Body of pancreas (tissue), 4 donors: ENCODE data around the gene MRTFB. TPM values are rescaled to one million over a fixed set of nuclear protein-coding genes. Genes with fewer than 3 reads are reported as not detected.

Experiments used
- ATAC-seq: fragments of 150-250 bp; one replicate; pipeline ENCODE4 v1.9.1; 2016
- DNase-seq, 4 donors: peaks; one replicate each; pipeline ENCODE4 v3.0.0-alpha.2; 2019
- H3K27ac ChIP-seq, 4 donors: fragments of 200-600 bp; sonication (generic); 1 replicate in 3 of 4; 2 replicates in 1 of 4; pipeline versions ENCODE4 v1.5.1 to v1.6.1; 2016 to 2019; ENCODE audit warnings: mild to moderate bottlenecking in 1 of 4, mixed read lengths in 1 of 4, moderate library complexity in 1 of 4
- H3K27me3 ChIP-seq, 2 donors: fragments of 200-600 bp; sonication (generic); one replicate each; pipeline ENCODE4 v1.6.0; 2016; ENCODE audit warnings: mild to moderate bottlenecking in 1 of 2
- H3K36me3 ChIP-seq, 2 donors: fragments of 200-600 bp; sonication (generic); replicated peaks in 1 of 2; 2 replicates each; pipeline ENCODE4 v1.5.1; 2016; ENCODE audit warnings: low read depth in 2 of 2; ENCODE audit not compliant: insufficient read depth in 1 of 2
- H3K4me1 ChIP-seq: fragments of 200-600 bp; sonication (generic); one replicate; pipeline ENCODE4 v1.6.0; 2016
- H3K4me3 ChIP-seq, 2 donors: fragments of 200-600 bp; sonication (generic); 1 replicate in 1 of 2; 2 replicates in 1 of 2; pipeline ENCODE4 v1.5.1; 2016 to 2019
- H3K9me3 ChIP-seq, 3 donors: fragments of 200-600 bp; sonication (generic); 1 replicate in 2 of 3; 2 replicates in 1 of 3; pipeline ENCODE4 v1.5.1; 2016
- POLR2A ChIP-seq, 3 donors: fragments of 450-650 bp; IDR thresholded peaks; one replicate each; pipeline ENCODE4 v1.6.1; 2016; ENCODE audit warnings: antibody characterized with exemption in 3 of 3, mild to moderate bottlenecking in 2 of 3
- WGBS, 2 donors: methylation state at CpG; one replicate each; pipeline ENCODE4 v1.1.5; 2017; 5-methylcytosine and 5-hydroxymethylcytosine counted together
- intact Hi-C: fragments of 100-400 bp; cut with DNase I; formaldehyde crosslinking; loops from one replicate; pipeline ENCODE4 v1.15.1; 2023
- total RNA-seq, 2 donors: library from RNA; depleted of rRNA; stranded (reverse); fragments of >200 nt; gene quantifications; one replicate each; pipeline ENCODE4 v1.1.0, GENCODE V29; 2016
- TF ChIP-seq, protein P1 (sequence below), 7 experiments: fragments of 450-650 bp in 4 of 7; fragments of 200-600 bp in 3 of 7; sonication (generic) in 3 of 7; IDR thresholded peaks; one replicate each; pipeline ENCODE4 v1.5.1; 2016 to 2019; ENCODE audit warnings: antibody characterized with exemption in 7 of 7

Gene MRTFB
- total RNA-seq, 2 donors from 2014 or later, result 39.2 to 46.8 TPM

DNA sequence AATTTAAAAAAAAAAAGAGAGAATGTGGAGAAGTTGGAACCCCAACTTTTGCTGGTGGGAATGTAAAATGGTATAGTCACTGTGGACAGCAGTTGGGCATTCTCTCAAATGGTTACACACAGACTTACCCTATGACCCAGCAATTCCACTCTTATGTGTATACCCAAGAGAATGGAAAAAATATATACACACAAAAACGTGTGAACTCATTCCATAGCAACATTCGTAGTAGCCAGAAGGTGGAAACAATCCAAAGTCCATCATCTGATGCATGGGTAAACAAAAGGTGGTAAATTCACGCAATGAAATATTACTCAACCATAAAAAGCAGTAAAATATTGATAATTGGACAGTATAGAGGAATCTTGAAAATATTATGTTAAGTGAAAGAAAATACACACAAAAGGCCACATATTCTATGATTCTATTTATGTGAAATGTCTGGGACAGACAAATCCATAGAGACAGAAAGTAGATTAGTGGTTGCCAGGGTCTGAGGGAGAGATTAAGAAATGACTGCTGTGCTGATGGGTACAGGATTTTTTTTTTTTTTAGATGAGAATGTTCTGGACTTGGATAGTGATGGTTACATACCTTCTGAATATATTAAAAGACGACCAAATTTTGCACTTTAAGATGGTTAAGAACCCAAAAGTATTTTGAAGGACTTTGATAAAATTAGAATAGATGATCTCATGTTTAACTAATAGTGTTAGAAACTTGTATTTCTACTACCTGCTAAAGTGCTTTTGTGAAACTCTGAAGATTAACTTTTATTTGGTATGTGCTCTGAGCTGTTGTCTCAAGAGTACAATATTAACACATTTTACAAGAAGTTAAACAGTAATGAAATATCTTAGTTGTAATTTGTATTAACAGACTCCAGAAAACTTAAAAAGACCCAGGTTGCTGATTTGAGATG lies 60.9 kb downstream of the MRTFB start:
- Histone ChIP-seq H3K36me3 (no peaks in the 10 kb centered on the region), H3K4me3 (no peak overlapping the region), H3K9me3 (no peaks in the 10 kb centered on the region), H3K27me3 (no peaks in the 10 kb centered on the region), H3K27ac (peak overlapping the region in 3 of 4 donors; percentile 1 to 68 (median 39)), H3K4me1 (peaks cover 15% of the 10 kb centered on the region)
- intact Hi-C loops, result no loop called here
- DNase-seq (no peak), ATAC-seq (peak; percentile 40)
- 23 to 32% methylated on average over 4 of the region's 4 CpGs for WGBS, 2 donors
- TF ChIP-seq, protein P1, sequence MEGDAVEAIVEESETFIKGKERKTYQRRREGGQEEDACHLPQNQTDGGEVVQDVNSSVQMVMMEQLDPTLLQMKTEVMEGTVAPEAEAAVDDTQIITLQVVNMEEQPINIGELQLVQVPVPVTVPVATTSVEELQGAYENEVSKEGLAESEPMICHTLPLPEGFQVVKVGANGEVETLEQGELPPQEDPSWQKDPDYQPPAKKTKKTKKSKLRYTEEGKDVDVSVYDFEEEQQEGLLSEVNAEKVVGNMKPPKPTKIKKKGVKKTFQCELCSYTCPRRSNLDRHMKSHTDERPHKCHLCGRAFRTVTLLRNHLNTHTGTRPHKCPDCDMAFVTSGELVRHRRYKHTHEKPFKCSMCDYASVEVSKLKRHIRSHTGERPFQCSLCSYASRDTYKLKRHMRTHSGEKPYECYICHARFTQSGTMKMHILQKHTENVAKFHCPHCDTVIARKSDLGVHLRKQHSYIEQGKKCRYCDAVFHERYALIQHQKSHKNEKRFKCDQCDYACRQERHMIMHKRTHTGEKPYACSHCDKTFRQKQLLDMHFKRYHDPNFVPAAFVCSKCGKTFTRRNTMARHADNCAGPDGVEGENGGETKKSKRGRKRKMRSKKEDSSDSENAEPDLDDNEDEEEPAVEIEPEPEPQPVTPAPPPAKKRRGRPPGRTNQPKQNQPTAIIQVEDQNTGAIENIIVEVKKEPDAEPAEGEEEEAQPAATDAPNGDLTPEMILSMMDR (IDR thresholded peaks at IDR 0.05), result no peak
- no peak for TF ChIP-seq POLR2A (IDR thresholded peaks at IDR 0.05)

DNA sequence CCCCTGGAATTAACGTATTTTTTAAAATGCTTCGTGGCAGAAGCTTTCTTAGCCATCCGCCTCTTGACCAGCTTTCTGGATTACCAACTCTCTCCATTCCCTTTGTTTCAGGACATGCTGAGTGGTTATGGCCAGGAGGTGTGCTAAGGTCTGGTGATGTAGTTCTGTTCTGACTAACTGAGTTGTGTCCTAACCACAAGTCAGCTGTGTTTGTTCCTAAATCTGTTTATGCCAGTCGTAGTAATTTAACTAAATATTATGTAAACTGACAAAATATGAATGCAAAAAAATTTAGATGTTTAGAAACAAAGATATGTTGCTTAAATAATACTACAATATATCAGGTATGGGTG lies 61.6 kb downstream of the MRTFB start:
- no peaks in the 10 kb centered on the region for H3K9me3 ChIP-seq
- peak overlapping the region in 3 of 4 donors; percentile 1 to 68 (median 39) for H3K27ac ChIP-seq
- H3K36me3 ChIP-seq, result no peaks in the 10 kb centered on the region
- intact Hi-C loops, result no loop called here
- H3K27me3 ChIP-seq, result no peaks in the 10 kb centered on the region
- 48 to 59% methylated on average over 4 of the region's 4 CpGs for WGBS, 2 donors
- H3K4me1 ChIP-seq, result peaks cover 15% of the 10 kb centered on the region
- DNase-seq (no peak), ATAC-seq (peak; percentile 35)
- no peak overlapping the region for H3K4me3 ChIP-seq
- TF ChIP-seq, protein P1 (IDR thresholded peaks at IDR 0.05), result no peak

DNA sequence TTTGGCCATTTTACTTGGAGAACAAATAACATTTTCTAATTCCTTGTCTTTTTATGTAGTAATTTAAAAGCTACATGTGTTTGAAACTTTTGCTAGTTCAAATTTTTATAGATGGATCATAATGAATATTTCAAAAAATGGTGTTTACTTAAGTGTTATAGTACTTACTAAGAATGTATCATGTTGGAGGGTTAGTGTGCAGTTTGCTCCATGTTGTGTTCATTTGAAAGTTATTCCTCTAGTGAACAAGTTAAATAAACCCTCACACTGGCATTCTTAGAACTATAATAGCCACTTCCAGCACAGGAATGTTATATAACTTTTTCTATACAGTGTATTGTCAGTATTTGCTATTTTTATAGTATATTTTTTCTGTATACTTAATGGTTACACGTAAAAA lies 62.8 kb downstream of the MRTFB start:
- intact Hi-C loops, result no loop called here
- Histone ChIP-seq H3K27ac (peak overlapping the region in 1 of 4 donors; percentile 68), H3K4me1 (peaks cover 15% of the 10 kb centered on the region), H3K9me3 (peaks cover 0 to 2% (median 0%) of the 10 kb centered on the region in 3 donors), H3K4me3 (no peak overlapping the region), H3K36me3 (no peaks in the 10 kb centered on the region), H3K27me3 (no peaks in the 10 kb centered on the region)
- WGBS, 2 donors, result 79 to 81% methylated on average over 1 of the region's 1 CpG
- no peak for TF ChIP-seq POLR2A (IDR thresholded peaks at IDR 0.05)
- TF ChIP-seq, protein P1 (IDR thresholded peaks at IDR 0.05), result no peak
- ATAC-seq (no peak), DNase-seq (no peak)

DNA sequence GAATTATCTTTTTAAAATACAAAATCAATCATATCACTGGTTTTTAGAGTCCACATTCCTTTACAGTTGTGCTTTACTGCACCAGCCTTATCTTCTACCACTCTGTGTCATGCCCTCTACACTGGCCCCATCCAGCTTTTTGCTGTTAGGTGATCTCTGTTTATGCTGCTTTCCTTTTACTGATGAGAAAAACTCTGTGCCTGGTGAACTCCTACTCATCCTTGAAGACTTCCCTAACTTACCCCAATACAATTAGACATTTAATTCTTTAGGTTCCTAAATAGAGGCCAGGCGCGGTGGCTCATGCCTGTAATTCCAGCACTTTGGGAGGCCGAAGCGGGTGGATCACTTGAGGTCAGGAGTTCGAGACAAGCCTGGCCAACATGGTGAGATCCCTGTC lies 64.6 kb downstream of the MRTFB start:
- TF ChIP-seq, protein P1 (IDR thresholded peaks at IDR 0.05), result no peak
- no peak for TF ChIP-seq POLR2A (IDR thresholded peaks at IDR 0.05)
- DNase-seq, result no peak
- H3K9me3 ChIP-seq, result peaks cover 0 to 2% (median 0%) of the 10 kb centered on the region in 3 donors
- H3K4me3 ChIP-seq, result no peak overlapping the region
- no peaks in the 10 kb centered on the region for H3K27me3 ChIP-seq
- H3K4me1 ChIP-seq, result peaks cover 15% of the 10 kb centered on the region
- 97 to 100% methylated on average over 5 of the region's 5 CpGs for WGBS, 2 donors
- peaks cover 0 to 2% of the 10 kb centered on the region in 2 donors for H3K36me3 ChIP-seq
- ATAC-seq, result no peak
- H3K27ac ChIP-seq, result no peak overlapping the region
- intact Hi-C loops, result no loop called here
